GM23338 (cell line): ENCODE measurements around the gene HK2. TPM values are rescaled to one million over a fixed set of nuclear protein-coding genes. Genes with fewer than 3 reads are reported as not detected.

Source experiments
- ATAC-seq: fragments of 200-7000 bp; cut with Tn5 transposase; 3 replicates; pipeline ENCODE4 v1.9.1; 2020
- DNase-seq: peaks from one replicate; pipeline ENCODE4 v3.0.0-alpha.2; 2015; ENCODE audit warnings: low spot score
- H2AFZ ChIP-seq: fragments of 200-600 bp; sonication (generic); 2 replicates; pipeline ENCODE4 v1.8.0; 2016; ENCODE audit warnings: antibody characterized with exemption, mild to moderate bottlenecking, moderate library complexity
- H3F3A ChIP-seq: fragments of 200-600 bp; sonication (generic); replicated peaks from 2 replicates; pipeline ENCODE4 v1.8.0; 2017; ENCODE audit warnings: antibody characterized with exemption, mixed run types, low read depth
- H3K27ac ChIP-seq: fragments of 200-600 bp; sonication (generic); 2 replicates; pipeline ENCODE4 v1.6.1; 2016; ENCODE audit warnings: low read depth
- H3K27me3 ChIP-seq: fragments of 200-600 bp; sonication (generic); 2 replicates; pipeline ENCODE4 v1.8.0; 2016; ENCODE audit warnings: mild to moderate bottlenecking, mixed run types, moderate library complexity; ENCODE audit not compliant: insufficient read depth
- H3K36me3 ChIP-seq: fragments of 200-600 bp; sonication (generic); 2 replicates; pipeline ENCODE4 v1.8.0; 2016; ENCODE audit warnings: mild to moderate bottlenecking; ENCODE audit not compliant: insufficient read depth
- H3K4me1 ChIP-seq: fragments of 200-600 bp; sonication (generic); 2 replicates; pipeline ENCODE4 v1.8.0; 2016; ENCODE audit warnings: mild to moderate bottlenecking, moderate library complexity; ENCODE audit not compliant: insufficient read depth
- H3K4me2 ChIP-seq: fragments of 200-600 bp; sonication (generic); 2 replicates; pipeline ENCODE4 v1.7.1; 2017; ENCODE audit warnings: mixed run types
- H3K4me3 ChIP-seq: fragments of 200-600 bp; sonication (generic); 2 replicates; pipeline ENCODE4 v1.6.1; 2016; ENCODE audit warnings: mixed run types
- H3K79me2 ChIP-seq: fragments of 200-600 bp; sonication (generic); replicated peaks from 2 replicates; pipeline ENCODE4 v1.8.0; 2017; ENCODE audit warnings: mild to moderate bottlenecking; ENCODE audit not compliant: insufficient read depth
- H3K9me2 ChIP-seq: fragments of 200-600 bp; sonication (generic); 2 replicates; pipeline ENCODE4 v1.8.0; 2017; ENCODE audit not compliant: insufficient read depth
- H4K20me1 ChIP-seq: fragments of 200-600 bp; sonication (generic); replicated peaks from 2 replicates; pipeline ENCODE4 v1.8.0; 2017; ENCODE audit warnings: mild to moderate bottlenecking; ENCODE audit not compliant: insufficient read depth
- H3K27ac Mint-ChIP-seq: 2 replicates; pipeline ENCODE4 v1.8.0; 2020; ENCODE audit warnings: inconsistent platforms, mild to moderate bottlenecking, moderate library complexity, mixed read lengths
- H3K27me3 Mint-ChIP-seq: 3 replicates; pipeline ENCODE4 v1.8.0; 2022; ENCODE audit warnings: low read depth, mild to moderate bottlenecking, moderate library complexity, mixed read lengths, inconsistent platforms; ENCODE audit not compliant: insufficient read depth, poor library complexity
- H3K36me3 Mint-ChIP-seq: 3 replicates; pipeline ENCODE4 v1.8.0; 2021; ENCODE audit warnings: low read depth, mild to moderate bottlenecking, inconsistent platforms, moderate library complexity, mixed read lengths
- H3K4me1 Mint-ChIP-seq: 3 replicates; pipeline ENCODE4 v1.8.0; 2020; ENCODE audit warnings: mild to moderate bottlenecking, inconsistent platforms, mixed read lengths
- H3K4me3 Mint-ChIP-seq: 3 replicates; pipeline ENCODE4 v1.8.0; 2021; ENCODE audit warnings: moderate library complexity, mild to moderate bottlenecking, inconsistent platforms, mixed read lengths
- H3K9me3 Mint-ChIP-seq: 3 replicates; pipeline ENCODE4 v1.8.0; 2020; ENCODE audit warnings: moderate library complexity, mild to moderate bottlenecking, inconsistent platforms, mixed read lengths
- CREB1 ChIP-seq: fragments of 250-450 bp; sonication (Bioruptor Pico); IDR thresholded peaks from 2 replicates; pipeline ENCODE4 v1.5.0; 2020; ENCODE audit warnings: low read depth, mild to moderate bottlenecking, moderate library complexity
- ETS1 ChIP-seq: IDR thresholded peaks from 2 replicates; pipeline ENCODE4 v1.6.1; 2016; ENCODE audit warnings: antibody characterized with exemption
- EZH2phosphoT487 ChIP-seq: fragments of 200-600 bp; sonication (generic); IDR thresholded peaks from one replicate; pipeline ENCODE4 v1.8.1; 2018; ENCODE audit warnings: antibody characterized with exemption; ENCODE audit not compliant: unreplicated experiment
- JUNB ChIP-seq: IDR thresholded peaks from one replicate; pipeline ENCODE4 v1.6.1; 2016; ENCODE audit warnings: antibody characterized with exemption; ENCODE audit not compliant: unreplicated experiment
- NANOG ChIP-seq: IDR thresholded peaks from 2 replicates; pipeline ENCODE4 v1.6.1; 2016; ENCODE audit warnings: antibody characterized with exemption, borderline replicate concordance
- POLR2AphosphoS5 ChIP-seq: IDR thresholded peaks from 2 replicates; pipeline ENCODE4 v1.6.1; 2016; ENCODE audit warnings: antibody characterized with exemption, low read depth
- polyA plus RNA-seq: library from polyadenylated mRNA; unstranded; fragments of >200 nt; fragmentation: Nextera tagmentation; extraction: Ambion mirVana; gene quantifications from 2 replicates; pipeline ENCODE4 v1.2.1, GENCODE V29; 2016
- total RNA-seq: library from RNA; depleted of rRNA; stranded (reverse); fragments of >200 nt; shearing (Covaris generic); gene quantifications from 2 replicates; pipeline ENCODE4 v1.2.3, GENCODE V29; 2014
- TF ChIP-seq, protein P1 (sequence below): fragments of 250-450 bp; sonication (Bioruptor Pico); IDR thresholded peaks from 2 replicates; pipeline ENCODE4 v1.5.0; 2020; ENCODE audit warnings: mild to moderate bottlenecking, moderate library complexity
- TF ChIP-seq, protein P2 (sequence below): IDR thresholded peaks from one replicate; pipeline ENCODE4 v1.6.1; 2018; ENCODE audit warnings: antibody characterized with exemption; ENCODE audit not compliant: unreplicated experiment

The HK2 gene
- total and polyA plus RNA-seq, 2 experiments from 2014 or later = 23.2 to 54.7 TPM

- TF ChIP-seq, protein P1, sequence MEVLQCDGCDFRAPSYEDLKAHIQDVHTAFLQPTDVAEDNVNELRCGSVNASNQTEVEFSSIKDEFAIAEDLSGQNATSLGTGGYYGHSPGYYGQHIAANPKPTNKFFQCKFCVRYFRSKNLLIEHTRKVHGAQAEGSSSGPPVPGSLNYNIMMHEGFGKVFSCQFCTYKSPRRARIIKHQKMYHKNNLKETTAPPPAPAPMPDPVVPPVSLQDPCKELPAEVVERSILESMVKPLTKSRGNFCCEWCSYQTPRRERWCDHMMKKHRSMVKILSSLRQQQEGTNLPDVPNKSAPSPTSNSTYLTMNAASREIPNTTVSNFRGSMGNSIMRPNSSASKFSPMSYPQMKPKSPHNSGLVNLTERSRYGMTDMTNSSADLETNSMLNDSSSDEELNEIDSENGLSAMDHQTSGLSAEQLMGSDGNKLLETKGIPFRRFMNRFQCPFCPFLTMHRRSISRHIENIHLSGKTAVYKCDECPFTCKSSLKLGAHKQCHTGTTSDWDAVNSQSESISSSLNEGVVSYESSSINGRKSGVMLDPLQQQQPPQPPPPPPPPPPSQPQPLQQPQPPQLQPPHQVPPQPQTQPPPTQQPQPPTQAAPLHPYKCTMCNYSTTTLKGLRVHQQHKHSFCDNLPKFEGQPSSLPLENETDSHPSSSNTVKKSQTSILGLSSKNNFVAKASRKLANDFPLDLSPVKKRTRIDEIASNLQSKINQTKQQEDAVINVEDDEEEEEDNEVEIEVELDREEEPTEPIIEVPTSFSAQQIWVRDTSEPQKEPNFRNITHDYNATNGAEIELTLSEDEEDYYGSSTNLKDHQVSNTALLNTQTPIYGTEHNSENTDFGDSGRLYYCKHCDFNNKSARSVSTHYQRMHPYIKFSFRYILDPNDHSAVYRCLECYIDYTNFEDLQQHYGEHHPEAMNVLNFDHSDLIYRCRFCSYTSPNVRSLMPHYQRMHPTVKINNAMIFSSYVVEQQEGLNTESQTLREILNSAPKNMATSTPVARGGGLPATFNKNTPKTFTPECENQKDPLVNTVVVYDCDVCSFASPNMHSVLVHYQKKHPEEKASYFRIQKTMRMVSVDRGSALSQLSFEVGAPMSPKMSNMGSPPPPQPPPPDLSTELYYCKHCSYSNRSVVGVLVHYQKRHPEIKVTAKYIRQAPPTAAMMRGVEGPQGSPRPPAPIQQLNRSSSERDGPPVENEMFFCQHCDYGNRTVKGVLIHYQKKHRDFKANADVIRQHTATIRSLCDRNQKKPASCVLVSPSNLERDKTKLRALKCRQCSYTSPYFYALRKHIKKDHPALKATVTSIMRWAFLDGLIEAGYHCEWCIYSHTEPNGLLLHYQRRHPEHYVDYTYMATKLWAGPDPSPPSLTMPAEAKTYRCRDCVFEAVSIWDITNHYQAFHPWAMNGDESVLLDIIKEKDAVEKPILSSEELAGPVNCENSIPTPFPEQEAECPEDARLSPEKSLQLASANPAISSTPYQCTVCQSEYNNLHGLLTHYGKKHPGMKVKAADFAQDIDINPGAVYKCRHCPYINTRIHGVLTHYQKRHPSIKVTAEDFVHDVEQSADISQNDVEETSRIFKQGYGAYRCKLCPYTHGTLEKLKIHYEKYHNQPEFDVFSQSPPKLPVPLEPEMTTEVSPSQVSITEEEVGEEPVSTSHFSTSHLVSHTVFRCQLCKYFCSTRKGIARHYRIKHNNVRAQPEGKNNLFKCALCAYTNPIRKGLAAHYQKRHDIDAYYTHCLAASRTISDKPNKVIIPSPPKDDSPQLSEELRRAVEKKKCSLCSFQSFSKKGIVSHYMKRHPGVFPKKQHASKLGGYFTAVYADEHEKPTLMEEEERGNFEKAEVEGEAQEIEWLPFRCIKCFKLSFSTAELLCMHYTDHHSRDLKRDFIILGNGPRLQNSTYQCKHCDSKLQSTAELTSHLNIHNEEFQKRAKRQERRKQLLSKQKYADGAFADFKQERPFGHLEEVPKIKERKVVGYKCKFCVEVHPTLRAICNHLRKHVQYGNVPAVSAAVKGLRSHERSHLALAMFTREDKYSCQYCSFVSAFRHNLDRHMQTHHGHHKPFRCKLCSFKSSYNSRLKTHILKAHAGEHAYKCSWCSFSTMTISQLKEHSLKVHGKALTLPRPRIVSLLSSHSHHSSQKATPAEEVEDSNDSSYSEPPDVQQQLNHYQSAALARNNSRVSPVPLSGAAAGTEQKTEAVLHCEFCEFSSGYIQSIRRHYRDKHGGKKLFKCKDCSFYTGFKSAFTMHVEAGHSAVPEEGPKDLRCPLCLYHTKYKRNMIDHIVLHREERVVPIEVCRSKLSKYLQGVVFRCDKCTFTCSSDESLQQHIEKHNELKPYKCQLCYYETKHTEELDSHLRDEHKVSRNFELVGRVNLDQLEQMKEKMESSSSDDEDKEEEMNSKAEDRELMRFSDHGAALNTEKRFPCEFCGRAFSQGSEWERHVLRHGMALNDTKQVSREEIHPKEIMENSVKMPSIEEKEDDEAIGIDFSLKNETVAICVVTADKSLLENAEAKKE (CRISPR knock-in tag) = no peak
- TF ChIP-seq NANOG = no peak
Measured at GRCh38 chr2:74892609-74893008, 58.7 kb downstream of the HK2 start (continued).

GRCh38 chr2:74893332-74893731 lies 59.4 kb downstream of the HK2 start:
- H3K27ac ChIP-seq = no peak overlapping the region
- DNase-seq (no peak), ATAC-seq (no peak)
- no peaks in the 10 kb centered on the region for H3K27me3 ChIP-seq
- Mint-ChIP-seq H3K4me3 (no peak overlapping the region), H3K9me3 (no peaks in the 10 kb centered on the region; the same call in 1 of the 3 replicates), H3K27ac (no peak overlapping the region), H3K4me1 (peaks cover 21% of the 10 kb centered on the region), H3K36me3 (peaks cover 74% of the 10 kb centered on the region), H3K27me3 (peaks cover 3% of the 10 kb centered on the region)
- H3F3A ChIP-seq = no peaks in the 10 kb centered on the region
- no peaks in the 10 kb centered on the region for H3K9me2 ChIP-seq
- H2AFZ ChIP-seq = no peak overlapping the region
- peaks cover 16% of the 10 kb centered on the region for H3K4me1 ChIP-seq
- H3K79me2 ChIP-seq = no peaks in the 10 kb centered on the region
- no peak overlapping the region for H3K4me2 ChIP-seq
- no peaks in the 10 kb centered on the region; the same call in 1 of the 2 replicates for H4K20me1 ChIP-seq
- H3K36me3 ChIP-seq = peaks cover 19% of the 10 kb centered on the region; the same call in 1 of the 2 replicates
- no peak overlapping the region for H3K4me3 ChIP-seq
- TF ChIP-seq EZH2phosphoT487 (no peak), POLR2AphosphoS5 (no peak), JUNB (no peak), NANOG (no peak), CREB1 (CRISPR knock-in tag) (no peak), ETS1 (no peak)
- TF ChIP-seq, protein P2, sequence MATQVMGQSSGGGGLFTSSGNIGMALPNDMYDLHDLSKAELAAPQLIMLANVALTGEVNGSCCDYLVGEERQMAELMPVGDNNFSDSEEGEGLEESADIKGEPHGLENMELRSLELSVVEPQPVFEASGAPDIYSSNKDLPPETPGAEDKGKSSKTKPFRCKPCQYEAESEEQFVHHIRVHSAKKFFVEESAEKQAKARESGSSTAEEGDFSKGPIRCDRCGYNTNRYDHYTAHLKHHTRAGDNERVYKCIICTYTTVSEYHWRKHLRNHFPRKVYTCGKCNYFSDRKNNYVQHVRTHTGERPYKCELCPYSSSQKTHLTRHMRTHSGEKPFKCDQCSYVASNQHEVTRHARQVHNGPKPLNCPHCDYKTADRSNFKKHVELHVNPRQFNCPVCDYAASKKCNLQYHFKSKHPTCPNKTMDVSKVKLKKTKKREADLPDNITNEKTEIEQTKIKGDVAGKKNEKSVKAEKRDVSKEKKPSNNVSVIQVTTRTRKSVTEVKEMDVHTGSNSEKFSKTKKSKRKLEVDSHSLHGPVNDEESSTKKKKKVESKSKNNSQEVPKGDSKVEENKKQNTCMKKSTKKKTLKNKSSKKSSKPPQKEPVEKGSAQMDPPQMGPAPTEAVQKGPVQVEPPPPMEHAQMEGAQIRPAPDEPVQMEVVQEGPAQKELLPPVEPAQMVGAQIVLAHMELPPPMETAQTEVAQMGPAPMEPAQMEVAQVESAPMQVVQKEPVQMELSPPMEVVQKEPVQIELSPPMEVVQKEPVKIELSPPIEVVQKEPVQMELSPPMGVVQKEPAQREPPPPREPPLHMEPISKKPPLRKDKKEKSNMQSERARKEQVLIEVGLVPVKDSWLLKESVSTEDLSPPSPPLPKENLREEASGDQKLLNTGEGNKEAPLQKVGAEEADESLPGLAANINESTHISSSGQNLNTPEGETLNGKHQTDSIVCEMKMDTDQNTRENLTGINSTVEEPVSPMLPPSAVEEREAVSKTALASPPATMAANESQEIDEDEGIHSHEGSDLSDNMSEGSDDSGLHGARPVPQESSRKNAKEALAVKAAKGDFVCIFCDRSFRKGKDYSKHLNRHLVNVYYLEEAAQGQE = no peak
